K562 (cell line): ENCODE results near the gene PPT2. TPM values are rescaled to one million over a fixed set of nuclear protein-coding genes. Genes with fewer than 3 reads are reported as not detected.

Source experiments
- CBX2 ChIP-seq: fragments of 200-600 bp; sonication (generic); IDR thresholded peaks from one replicate; pipeline ENCODE4 v1.6.1; 2012; ENCODE audit warnings: mild to moderate bottlenecking, low read length, inconsistent platforms; ENCODE audit not compliant: insufficient read depth, poor library complexity, severe bottlenecking
- CCNT2 ChIP-seq: IDR thresholded peaks from 2 replicates; pipeline ENCODE4 v1.6.1; 2011; ENCODE audit warnings: borderline replicate concordance, low read depth, mild to moderate bottlenecking, moderate library complexity, mixed read lengths, low read length; ENCODE audit not compliant: insufficient read length; ENCODE audit errors: extremely low read depth
- CREB1 ChIP-seq, 2 experiments: sonication (generic) in 1 of 2; formaldehyde crosslinking in 1 of 2; IDR thresholded peaks; 2 replicates each; pipeline versions ENCODE4 v1.6.1 to v1.8.0; 2012 to 2022; ENCODE audit warnings: inconsistent platforms in 1 of 2, mild to moderate bottlenecking in 1 of 2, missing genetic modification reagents in 1 of 2, moderate library complexity in 1 of 2
- CSDE1 ChIP-seq, 2 experiments: fragments of 450-650 bp; IDR thresholded peaks; 2 replicates each; pipeline ENCODE4 v1.6.1; 2016; ENCODE audit warnings: mild to moderate bottlenecking in 1 of 2
- E2F3 ChIP-seq: fragments of 250-450 bp; sonication (Bioruptor Pico); IDR thresholded peaks from 2 replicates; pipeline ENCODE4 v1.4.0; 2020; ENCODE audit warnings: mild to moderate bottlenecking
- FOSL1 ChIP-seq: fragments of 200-800 bp; sonication (Bioruptor generic); conservative IDR thresholded peaks from 2 replicates; pipeline ENCODE4 v1.6.1; 2016; ENCODE audit warnings: missing genetic modification characterization, missing compliant biosample characterization
- GABPB2 ChIP-seq: fragments of 250-450 bp; sonication (Bioruptor Pico); conservative IDR thresholded peaks from 2 replicates; pipeline ENCODE4 v1.5.1; 2021; ENCODE audit warnings: mild to moderate bottlenecking
- GTF2F1 ChIP-seq: IDR thresholded peaks from 2 replicates; pipeline ENCODE4 v1.6.1; 2011; ENCODE audit warnings: low read depth, low read length, improper control_type of control experiment
- HCFC1 ChIP-seq: IDR thresholded peaks from 2 replicates; pipeline ENCODE4 v1.6.1; 2012; ENCODE audit warnings: low read depth, low read length, improper control_type of control experiment
- HMG20A ChIP-seq: fragments of 450-650 bp; formaldehyde crosslinking; conservative IDR thresholded peaks from 2 replicates; pipeline ENCODE4 v1.4.0; 2020; ENCODE audit warnings: mild to moderate bottlenecking, mixed read lengths
- KDM5B ChIP-seq: fragments of 200-600 bp; sonication (generic); IDR thresholded peaks from 2 replicates; pipeline ENCODE4 v1.6.1; 2012; ENCODE audit warnings: low read depth, mild to moderate bottlenecking, moderate library complexity, low read length, control low read depth, inconsistent platforms; ENCODE audit not compliant: insufficient replicate concordance
- KLF1 ChIP-seq: fragments of 450-650 bp; IDR thresholded peaks from 2 replicates; pipeline ENCODE4 v1.6.1; 2016; ENCODE audit warnings: missing genetic modification characterization, missing compliant biosample characterization
- MTA3 ChIP-seq: fragments of 450-650 bp; formaldehyde crosslinking; IDR thresholded peaks from 2 replicates; pipeline ENCODE4 v1.6.1; 2017; ENCODE audit warnings: mild to moderate bottlenecking, borderline replicate concordance
- SMARCB1 ChIP-seq: IDR thresholded peaks from 2 replicates; pipeline ENCODE4 v1.6.1; 2011; ENCODE audit warnings: improper control_type of control experiment, low read depth; ENCODE audit not compliant: insufficient read length
- SMARCE1 ChIP-seq: fragments of 450-650 bp; IDR thresholded peaks from 2 replicates; pipeline ENCODE4 v1.7.1; 2016; ENCODE audit warnings: mild to moderate bottlenecking
- TAF1 ChIP-seq: IDR thresholded peaks from 2 replicates; pipeline ENCODE4 v1.6.1; 2011; ENCODE audit warnings: mild to moderate bottlenecking, low read length, moderate library complexity; ENCODE audit not compliant: insufficient read depth, control insufficient read depth, severe bottlenecking; ENCODE audit errors: extremely low read depth
- TCFL5 ChIP-seq: fragments of 250-450 bp; sonication (Bioruptor Pico); conservative IDR thresholded peaks from 2 replicates; pipeline ENCODE4 v1.6.1; 2021; ENCODE audit warnings: mild to moderate bottlenecking, moderate library complexity, matching md5 sums
- TSC22D4 ChIP-seq: fragments of 450-650 bp; IDR thresholded peaks from 2 replicates; pipeline ENCODE4 v1.6.1; 2016; ENCODE audit warnings: missing genetic modification characterization, missing biosample characterization, control low read depth
- XRCC3 ChIP-seq: fragments of 450-650 bp; IDR thresholded peaks from 2 replicates; pipeline ENCODE4 v1.6.1; 2017; ENCODE audit warnings: mild to moderate bottlenecking, moderate library complexity
- ZNF23 ChIP-seq: fragments of 250-450 bp; sonication (Bioruptor Pico); IDR thresholded peaks from 2 replicates; pipeline ENCODE4 v1.4.0; 2020; ENCODE audit warnings: mild to moderate bottlenecking
- ZNF274 ChIP-seq: IDR thresholded peaks from 2 replicates; pipeline ENCODE4 v1.6.1; 2011; ENCODE audit warnings: low read depth, mild to moderate bottlenecking, low read length, moderate library complexity, borderline replicate concordance
- ZNF324 ChIP-seq: fragments of 250-450 bp; sonication (Bioruptor Pico); IDR thresholded peaks from 2 replicates; pipeline ENCODE4 v1.4.0; 2020; ENCODE audit warnings: mild to moderate bottlenecking
- ZNF699 ChIP-seq: fragments of 250-450 bp; sonication (Bioruptor Pico); IDR thresholded peaks from 2 replicates; pipeline ENCODE4 v1.8.0; 2021; ENCODE audit warnings: mild to moderate bottlenecking, moderate library complexity; ENCODE audit not compliant: insufficient replicate concordance
- polyA plus RNA-seq, 8 experiments: library from polyadenylated mRNA; depleted of rRNA in 4 of 8; stranded (reverse) in 5 of 8; unstranded in 3 of 8; fragments of >200 nt; fragmentation: Nextera tagmentation in 2 of 8; fragmentation: Illumina TruSeq in 1 of 8; extraction: Ambion mirVana in 2 of 8; extraction: Trizol in 1 of 8; gene quantifications; 2 replicates each; pipeline versions ENCODE4 v1.2.1 to v1.2.3, GENCODE V29; 2011 to 2014; ENCODE audit warnings: inconsistent platforms in 1 of 8, missing spikeins in 1 of 8
- total RNA-seq, 7 experiments: library from RNA; depleted of rRNA in 6 of 7; stranded (reverse); fragments of >200 nt in 6 of 7; fragmentation: Illumina TruSeq in 2 of 7; extraction: Trizol in 2 of 7; gene quantifications; 2 replicates each; pipeline versions ENCODE4 v1.2.1 to v1.2.3, GENCODE V29; 2011 to 2021; ENCODE audit warnings: low replicate concordance in 1 of 7
- TF ChIP-seq, protein P1 (sequence below): sonication (generic); formaldehyde crosslinking; IDR thresholded peaks from 2 replicates; pipeline ENCODE4 v1.8.1; 2023; ENCODE audit warnings: mild to moderate bottlenecking, missing genetic modification reagents
- TF ChIP-seq, protein P2 (sequence below): fragments of 250-450 bp; sonication (Bioruptor Pico); IDR thresholded peaks from 2 replicates; pipeline ENCODE4 v1.5.0; 2021
- TF ChIP-seq, protein P3 (sequence below): fragments of 250-450 bp; sonication (Bioruptor Pico); IDR thresholded peaks from 2 replicates; pipeline ENCODE4 v1.6.1; 2021; ENCODE audit warnings: mild to moderate bottlenecking

The PPT2 gene
- total and polyA plus RNA-seq, 9 of the 15 experiments (the other 6 are each of a cell fraction or from before 2014, with no cell fraction given): 27.4 to 98.8 (median 69.9) TPM

DNA sequence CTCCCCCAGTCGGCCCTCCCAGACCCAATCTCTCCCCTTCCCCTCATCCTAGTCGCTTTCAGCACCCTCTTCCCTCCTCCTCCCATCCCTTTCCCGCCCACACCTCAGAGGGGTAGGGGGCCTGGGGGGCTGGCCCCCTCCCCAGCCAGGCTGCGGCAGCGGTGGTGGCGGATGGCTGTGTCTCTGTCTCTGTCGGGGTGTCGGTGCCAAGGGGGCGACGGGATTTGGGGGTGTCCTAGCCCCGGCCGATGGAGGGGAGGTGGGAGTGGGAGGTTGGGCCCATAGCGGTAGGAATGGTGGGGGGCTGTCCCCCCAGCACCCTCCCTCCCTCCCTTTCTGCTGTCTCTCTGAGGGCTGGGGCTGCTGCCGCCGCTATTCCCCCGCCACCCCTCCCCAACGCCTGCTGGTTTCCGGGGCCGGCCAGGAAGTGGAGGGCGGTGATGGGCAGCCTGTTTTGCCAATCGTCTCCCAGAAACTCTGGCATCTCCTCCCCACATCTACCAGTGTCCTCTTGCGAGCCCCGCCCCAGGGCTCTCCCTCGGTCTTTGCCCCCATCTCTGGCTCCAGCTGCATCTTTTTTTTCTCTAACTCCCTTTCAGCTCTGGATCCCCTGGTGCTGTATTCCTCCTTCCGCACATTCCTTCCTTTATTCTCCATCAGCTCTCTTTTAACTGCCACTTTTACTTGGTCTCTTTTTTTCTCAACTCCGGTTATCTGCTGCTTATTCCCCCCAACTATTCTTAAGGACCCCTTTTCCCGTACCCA, 22.0 kb downstream of the PPT2 start, which contains the start of gene AGPAT1 (continued):
- TF ChIP-seq HCFC1: no peak; the same call in 1 of the 2 replicates
- no peak for TF ChIP-seq ZNF274
- no peak for TF ChIP-seq ZNF699 (CRISPR knock-in tag)
- TF ChIP-seq SMARCE1: peak; percentile 55; the same call in 1 of the 2 replicates
- no peak; the same call in 1 of the 2 replicates for TF ChIP-seq E2F3 (CRISPR knock-in tag)
- no peak for TF ChIP-seq TCFL5 (CRISPR knock-in tag)
- TF ChIP-seq GTF2F1: no peak
- TF ChIP-seq MTA3: no peak
- TF ChIP-seq SMARCB1: no peak
- no peak for TF ChIP-seq XRCC3
- TF ChIP-seq GABPB2 (CRISPR knock-in tag): no peak
- TF ChIP-seq, protein P1, sequence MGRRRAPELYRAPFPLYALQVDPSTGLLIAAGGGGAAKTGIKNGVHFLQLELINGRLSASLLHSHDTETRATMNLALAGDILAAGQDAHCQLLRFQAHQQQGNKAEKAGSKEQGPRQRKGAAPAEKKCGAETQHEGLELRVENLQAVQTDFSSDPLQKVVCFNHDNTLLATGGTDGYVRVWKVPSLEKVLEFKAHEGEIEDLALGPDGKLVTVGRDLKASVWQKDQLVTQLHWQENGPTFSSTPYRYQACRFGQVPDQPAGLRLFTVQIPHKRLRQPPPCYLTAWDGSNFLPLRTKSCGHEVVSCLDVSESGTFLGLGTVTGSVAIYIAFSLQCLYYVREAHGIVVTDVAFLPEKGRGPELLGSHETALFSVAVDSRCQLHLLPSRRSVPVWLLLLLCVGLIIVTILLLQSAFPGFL (CRISPR knock-in tag): no peak
- TF ChIP-seq, protein P2, sequence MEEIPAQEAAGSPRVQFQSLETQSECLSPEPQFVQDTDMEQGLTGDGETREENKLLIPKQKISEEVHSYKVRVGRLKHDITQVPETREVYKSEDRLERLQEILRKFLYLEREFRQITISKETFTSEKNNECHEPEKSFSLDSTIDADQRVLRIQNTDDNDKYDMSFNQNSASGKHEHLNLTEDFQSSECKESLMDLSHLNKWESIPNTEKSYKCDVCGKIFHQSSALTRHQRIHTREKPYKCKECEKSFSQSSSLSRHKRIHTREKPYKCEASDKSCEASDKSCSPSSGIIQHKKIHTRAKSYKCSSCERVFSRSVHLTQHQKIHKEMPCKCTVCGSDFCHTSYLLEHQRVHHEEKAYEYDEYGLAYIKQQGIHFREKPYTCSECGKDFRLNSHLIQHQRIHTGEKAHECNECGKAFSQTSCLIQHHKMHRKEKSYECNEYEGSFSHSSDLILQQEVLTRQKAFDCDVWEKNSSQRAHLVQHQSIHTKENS: no peak
- TF ChIP-seq TAF1: peak; percentile 54
- no peak for TF ChIP-seq FOSL1 (tag)
- TF ChIP-seq, protein P3, sequence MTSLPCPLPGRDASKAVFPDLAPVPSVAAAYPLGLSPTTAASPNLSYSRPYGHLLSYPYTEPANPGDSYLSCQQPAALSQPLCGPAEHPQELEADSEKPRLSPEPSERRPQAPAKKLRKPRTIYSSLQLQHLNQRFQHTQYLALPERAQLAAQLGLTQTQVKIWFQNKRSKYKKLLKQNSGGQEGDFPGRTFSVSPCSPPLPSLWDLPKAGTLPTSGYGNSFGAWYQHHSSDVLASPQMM (CRISPR knock-in tag): 0 out of 2 replicates have a peak, but pooled peaks have one; percentile 54
- no peak for TF ChIP-seq ZNF324 (CRISPR knock-in tag)
- TF ChIP-seq ZNF23 (CRISPR knock-in tag): no peak
- TF ChIP-seq CREB1 (IDR thresholded peaks at IDR 0.05): 0 out of 2 replicates have a peak, but pooled peaks have one; percentile 40
- no peak; the same call in 1 of the 2 replicates for TF ChIP-seq CREB1 (CRISPR knock-in tag; IDR thresholded peaks at IDR 0.05)
- peak; percentile 8 for TF ChIP-seq CCNT2
- no peak for TF ChIP-seq CSDE1 (IDR thresholded peaks at IDR 0.05)
- TF ChIP-seq HMG20A: no peak
- TF ChIP-seq KDM5B: peak; percentile 27
- no peak for TF ChIP-seq KLF1 (tag)
- no peak for TF ChIP-seq CBX2
- no peak for TF ChIP-seq TSC22D4
